Astrocyte of the hippocampus (primary cell): Measurements from ENCODE around the gene ACSM4.
"Not testable (repeated sequence)": the region's sequence is repeated elsewhere in the genome, so short reads cannot be mapped to it uniquely, and the experiment has no call there.

Source experiments
- DNase-seq: peaks from one replicate; pipeline ENCODE4 v3.0.0; 2011; ENCODE audit warnings: low read depth, low spot score

Gene ACSM4

GRCh38 chr12:7303772-7304171, at the start of gene ACSM4:
TSS of gene ACSM4 (plus strand) at chr12:7304072. CDS start at chr12:7304332, 260 bp downstream.
- DNase-seq, result no peak

GRCh38 chr12:7259060-7259459, 44.8 kb upstream of the ACSM4 start:
- no peak for DNase-seq

- DNase-seq, result no peak
Measured at GRCh38 chr12:7264538-7264937, 39.3 kb upstream of the ACSM4 start.

- no peak for DNase-seq
Measured at GRCh38 chr12:7265251-7265650, 38.6 kb upstream of the ACSM4 start.

GRCh38 chr12:7269273-7269672, 34.6 kb upstream of the ACSM4 start:
- no peak for DNase-seq

- no peak for DNase-seq
Measured at GRCh38 chr12:7271893-7272514, 31.9 kb upstream of the ACSM4 start.

GRCh38 chr12:7275482-7275881, 28.4 kb upstream of the ACSM4 start:
- DNase-seq, result not testable (repeated sequence)

- no peak for DNase-seq
Measured at GRCh38 chr12:7282844-7283243, 21.0 kb upstream of the ACSM4 start.

GRCh38 chr12:7289743-7290142, 14.1 kb upstream of the ACSM4 start:
- no peak for DNase-seq

GRCh38 chr12:7290588-7290987, 13.3 kb upstream of the ACSM4 start:
- not testable (repeated sequence) for DNase-seq

GRCh38 chr12:7292300-7292699, 11.6 kb upstream of the ACSM4 start:
- no peak for DNase-seq

GRCh38 chr12:7293670-7294069, 10.2 kb upstream of the ACSM4 start:
- no peak for DNase-seq

- no peak for DNase-seq
Measured at GRCh38 chr12:7295529-7295928, 8.3 kb upstream of the ACSM4 start.

GRCh38 chr12:7297865-7298264, 6.0 kb upstream of the ACSM4 start:
- DNase-seq, result no peak

- no peak for DNase-seq
Measured at GRCh38 chr12:7302266-7302986, 1.4 kb upstream of the ACSM4 start.

GRCh38 chr12:7303230-7303629, 642 bp upstream of the ACSM4 start:
- no peak for DNase-seq

- no peak for DNase-seq
Measured at GRCh38 chr12:7304456-7304855, 584 bp downstream of the ACSM4 start.

- no peak for DNase-seq
Measured at GRCh38 chr12:7310070-7310469, 6.2 kb downstream of the ACSM4 start.

GRCh38 chr12:7319930-7320329, 16.1 kb downstream of the ACSM4 start:
- DNase-seq, result no peak

GRCh38 chr12:7321624-7322023, 17.8 kb downstream of the ACSM4 start:
- no peak for DNase-seq

GRCh38 chr12:7322599-7322998, 18.7 kb downstream of the ACSM4 start:
- no peak for DNase-seq

- DNase-seq, result no peak
Measured at GRCh38 chr12:7324176-7324575, 20.3 kb downstream of the ACSM4 start.

GRCh38 chr12:7327918-7328317, 24.0 kb downstream of the ACSM4 start:
- no peak for DNase-seq
